NCI-H82 (cell line): ENCODE measurements around the gene TSSK3.
"Not testable (repeated sequence)": the region's sequence is repeated elsewhere in the genome, so short reads cannot be mapped to it uniquely, and the experiment has no call there.

Source experiments
- DNase-seq: peaks from one replicate; lab custom pipeline; 2025; lab: John Stamatoyannopoulos, UW

TSSK3 gene

GRCh38 chr1:32363713-32364112 lies 1.4 kb downstream of the TSSK3 start:
- DNase-seq, result no peak

- no peak for DNase-seq
These were observed 2.5 kb downstream of the TSSK3 start for GRCh38 chr1:32364836-32365235.

GRCh38 chr1:32365445-32365844 lies 3.1 kb downstream of the TSSK3 start:
- no peak for DNase-seq

GRCh38 chr1:32367912-32368635 lies 5.7 kb downstream of the TSSK3 start:
- no peak for DNase-seq

- no peak for DNase-seq
These were observed 9.9 kb downstream of the TSSK3 start for GRCh38 chr1:32372149-32372756.

- DNase-seq, result no peak
These were observed 11.8 kb downstream of the TSSK3 start for GRCh38 chr1:32373996-32374592.

GRCh38 chr1:32376199-32376598 lies 13.9 kb downstream of the TSSK3 start:
- DNase-seq, result no peak

- DNase-seq, result no peak
These were observed 15.3 kb downstream of the TSSK3 start for GRCh38 chr1:32377541-32378220.

- no peak for DNase-seq
These were observed 17.7 kb downstream of the TSSK3 start for GRCh38 chr1:32380057-32380456.

GRCh38 chr1:32386676-32387392 lies 24.5 kb downstream of the TSSK3 start:
- DNase-seq, result no peak

GRCh38 chr1:32388641-32389040 lies 26.3 kb downstream of the TSSK3 start:
- DNase-seq, result no peak

- no peak for DNase-seq
These were observed 28.8 kb downstream of the TSSK3 start for GRCh38 chr1:32390904-32391870.

GRCh38 chr1:32392325-32392724 lies 30.0 kb downstream of the TSSK3 start:
- no peak for DNase-seq

- no peak for DNase-seq
These were observed 30.8 kb downstream of the TSSK3 start for GRCh38 chr1:32393136-32393535.

- DNase-seq, result peak; percentile 61
These were observed 31.4 kb downstream of the TSSK3 start for GRCh38 chr1:32393832-32394140.

- peak; percentile 100 for DNase-seq
These were observed 32.0 kb downstream of the TSSK3 start, which contains the start of gene BSDC1 for GRCh38 chr1:32394141-32394889. Gene BSDC1, minus strand, starts transcription at chr1:32394441. Its CDS starts 27 bp downstream, at chr1:32394414.

- DNase-seq, result peak; percentile 86
These were observed 32.6 kb downstream of the TSSK3 start for GRCh38 chr1:32394890-32395432.

GRCh38 chr1:32396524-32396923 lies 34.2 kb downstream of the TSSK3 start:
- DNase-seq, result not testable (repeated sequence)

- no peak for DNase-seq
These were observed 36.1 kb downstream of the TSSK3 start for GRCh38 chr1:32398401-32398800.

GRCh38 chr1:32399843-32400242 lies 37.5 kb downstream of the TSSK3 start:
- DNase-seq, result no peak
